ENCODE data around the gene BIRC5. TPM values are rescaled to one million over a fixed set of nuclear protein-coding genes. Genes with fewer than 3 reads are reported as not detected.
"Not testable (repeated sequence)": the region's sequence is repeated elsewhere in the genome, so short reads cannot be mapped to it uniquely, and the experiment has no call there.

Gene BIRC5
- total RNA-seq, 4 donors from 2014 or later = 0.27 to 1.6 TPM; not detected in 2

- peak; percentile 32 for ATAC-seq
- no peaks in the 10 kb centered on the region for H3K9me3 ChIP-seq
- H3K27me3 ChIP-seq = no peaks in the 10 kb centered on the region
- TF ChIP-seq POLR2AphosphoS5 (IDR thresholded peaks at IDR 0.05) = peak; percentile 11
- TF ChIP-seq EP300 (IDR thresholded peaks at IDR 0.05) = no peak
- TF ChIP-seq, protein P1, sequence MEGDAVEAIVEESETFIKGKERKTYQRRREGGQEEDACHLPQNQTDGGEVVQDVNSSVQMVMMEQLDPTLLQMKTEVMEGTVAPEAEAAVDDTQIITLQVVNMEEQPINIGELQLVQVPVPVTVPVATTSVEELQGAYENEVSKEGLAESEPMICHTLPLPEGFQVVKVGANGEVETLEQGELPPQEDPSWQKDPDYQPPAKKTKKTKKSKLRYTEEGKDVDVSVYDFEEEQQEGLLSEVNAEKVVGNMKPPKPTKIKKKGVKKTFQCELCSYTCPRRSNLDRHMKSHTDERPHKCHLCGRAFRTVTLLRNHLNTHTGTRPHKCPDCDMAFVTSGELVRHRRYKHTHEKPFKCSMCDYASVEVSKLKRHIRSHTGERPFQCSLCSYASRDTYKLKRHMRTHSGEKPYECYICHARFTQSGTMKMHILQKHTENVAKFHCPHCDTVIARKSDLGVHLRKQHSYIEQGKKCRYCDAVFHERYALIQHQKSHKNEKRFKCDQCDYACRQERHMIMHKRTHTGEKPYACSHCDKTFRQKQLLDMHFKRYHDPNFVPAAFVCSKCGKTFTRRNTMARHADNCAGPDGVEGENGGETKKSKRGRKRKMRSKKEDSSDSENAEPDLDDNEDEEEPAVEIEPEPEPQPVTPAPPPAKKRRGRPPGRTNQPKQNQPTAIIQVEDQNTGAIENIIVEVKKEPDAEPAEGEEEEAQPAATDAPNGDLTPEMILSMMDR (IDR thresholded peaks at IDR 0.05) = no peak
- TF ChIP-seq POLR2A (IDR thresholded peaks at IDR 0.05) = no peak
- WGBS, 2 donors (ENCODE audit: low coverage in 1 of 2) = no CpG with 5 or more reads among the region's 38 CpGs
- peaks cover 0 to 18% of the 10 kb centered on the region in 2 donors for H3K36me3 ChIP-seq
- peak overlapping the region; percentile 84 to 98 (median 94) for H3K27ac ChIP-seq
- H3K4me3 ChIP-seq = peak overlapping the region; percentile 95 to 99
- peaks cover 0 to 58% (median 42%) of the 10 kb centered on the region in 3 donors for H3K4me1 ChIP-seq
Observed at GRCh38 chr17:78168903-78169793, 44.9 kb upstream of the BIRC5 start.

DNA sequence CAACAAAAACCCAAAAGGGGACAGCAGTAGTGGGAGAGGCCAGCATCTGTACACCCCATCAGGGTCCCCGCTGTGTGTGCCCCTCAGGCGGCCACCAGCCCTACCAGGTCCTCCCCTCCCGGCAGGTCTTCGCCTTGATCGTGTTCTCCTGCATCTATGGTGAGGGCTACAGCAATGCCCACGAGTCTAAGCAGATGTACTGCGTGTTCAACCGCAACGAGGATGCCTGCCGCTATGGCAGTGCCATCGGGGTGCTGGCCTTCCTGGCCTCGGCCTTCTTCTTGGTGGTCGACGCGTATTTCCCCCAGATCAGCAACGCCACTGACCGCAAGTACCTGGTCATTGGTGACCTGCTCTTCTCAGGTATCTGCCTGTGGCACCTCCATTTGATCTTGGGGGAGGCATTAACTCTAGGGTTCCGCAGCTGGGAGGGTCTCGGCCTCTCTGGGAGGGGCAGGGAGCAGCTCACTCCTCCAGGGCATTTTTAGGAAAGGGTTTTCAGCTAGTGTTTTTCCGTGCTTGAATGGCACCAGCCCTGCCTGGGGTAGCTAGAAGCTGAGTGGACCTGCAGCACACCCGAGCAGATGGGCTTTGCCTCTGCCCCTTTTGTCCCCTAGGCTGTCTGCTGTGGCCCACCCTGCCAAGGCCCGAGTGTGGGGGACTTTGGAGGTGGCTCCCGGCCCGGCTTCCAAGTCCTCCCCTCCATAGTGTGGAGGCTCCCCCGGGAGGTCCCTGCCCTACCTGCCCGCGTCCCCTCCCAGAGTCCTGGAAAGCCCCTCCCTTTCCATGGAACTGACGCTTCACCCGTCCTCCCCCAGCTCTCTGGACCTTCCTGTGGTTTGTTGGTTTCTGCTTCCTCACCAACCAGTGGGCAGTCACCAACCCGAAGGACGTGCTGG lies 43.1 kb upstream of the BIRC5 start:
- TF ChIP-seq EP300 (IDR thresholded peaks at IDR 0.05) (no peak), POLR2AphosphoS5 (IDR thresholded peaks at IDR 0.05) (no peak), POLR2A (IDR thresholded peaks at IDR 0.05) (no peak)
- TF ChIP-seq, protein P1 (IDR thresholded peaks at IDR 0.05) = no peak
- peaks cover 0 to 76% (median 59%) of the 10 kb centered on the region in 3 donors for H3K4me1 ChIP-seq
- no peak overlapping the region for H3K4me3 ChIP-seq
- ATAC-seq = no peak
- peak overlapping the region in 3 of 4 donors; percentile 91 to 98 (median 98) for H3K27ac ChIP-seq
- no peaks in the 10 kb centered on the region for H3K27me3 ChIP-seq
- H3K36me3 ChIP-seq = peaks cover 0 to 18% of the 10 kb centered on the region in 2 donors
- H3K9me3 ChIP-seq = no peaks in the 10 kb centered on the region
- WGBS, 2 donors (ENCODE audit: low coverage in 1 of 2) = 100% methylated on average over 1 of the region's 31 CpGs; no CpG with 5 or more reads in 1 of the 2 donors

DNA sequence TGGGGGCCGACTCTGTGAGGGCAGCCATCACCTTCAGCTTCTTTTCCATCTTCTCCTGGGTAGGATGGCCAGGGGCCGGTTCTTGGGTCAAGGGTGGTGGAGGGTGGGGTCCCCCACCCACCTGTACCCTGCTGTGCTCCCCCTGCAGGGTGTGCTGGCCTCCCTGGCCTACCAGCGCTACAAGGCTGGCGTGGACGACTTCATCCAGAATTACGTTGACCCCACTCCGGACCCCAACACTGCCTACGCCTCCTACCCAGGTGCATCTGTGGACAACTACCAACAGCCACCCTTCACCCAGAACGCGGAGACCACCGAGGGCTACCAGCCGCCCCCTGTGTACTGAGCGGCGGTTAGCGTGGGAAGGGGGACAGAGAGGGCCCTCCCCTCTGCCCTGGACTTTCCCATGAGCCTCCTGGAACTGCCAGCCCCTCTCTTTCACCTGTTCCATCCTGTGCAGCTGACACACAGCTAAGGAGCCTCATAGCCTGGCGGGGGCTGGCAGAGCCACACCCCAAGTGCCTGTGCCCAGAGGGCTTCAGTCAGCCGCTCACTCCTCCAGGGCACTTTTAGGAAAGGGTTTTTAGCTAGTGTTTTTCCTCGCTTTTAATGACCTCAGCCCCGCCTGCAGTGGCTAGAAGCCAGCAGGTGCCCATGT lies 42.3 kb upstream of the BIRC5 start:
- Histone ChIP-seq H3K36me3 (peaks cover 0 to 18% of the 10 kb centered on the region in 2 donors), H3K4me3 (peak overlapping the region in 1 of 2 donors; percentile 7), H3K27ac (peak overlapping the region; percentile 36 to 98 (median 94)), H3K4me1 (peaks cover 0 to 84% (median 65%) of the 10 kb centered on the region in 3 donors)
- H3K9me3 ChIP-seq, H3K27me3 ChIP-seq, ATAC-seq: not testable (repeated sequence)
- WGBS, 2 donors (ENCODE audit: low coverage in 1 of 2) = 60 to 100% methylated on average over 1 to 2 of the region's 19 CpGs

GRCh38 chr17:78172249-78173051 lies 41.6 kb upstream of the BIRC5 start:
- WGBS, 2 donors (ENCODE audit: low coverage in 1 of 2) = 0 to 25% methylated on average over 2 to 11 of the region's 19 CpGs
- TF ChIP-seq POLR2AphosphoS5 (IDR thresholded peaks at IDR 0.05) (peak; percentile 33), POLR2A (IDR thresholded peaks at IDR 0.05) (no peak), EP300 (IDR thresholded peaks at IDR 0.05) (no peak)
- TF ChIP-seq, protein P1 (IDR thresholded peaks at IDR 0.05) = no peak
- Histone ChIP-seq H3K27me3 (no peaks in the 10 kb centered on the region), H3K4me1 (peaks cover 0 to 91% (median 65%) of the 10 kb centered on the region in 3 donors), H3K36me3 (peaks cover 0 to 18% of the 10 kb centered on the region in 2 donors), H3K9me3 (no peaks in the 10 kb centered on the region), H3K4me3 (peak overlapping the region in 1 of 2 donors; percentile 7), H3K27ac (peak overlapping the region; percentile 36 to 98 (median 94))
- peak; percentile 10 for ATAC-seq

All from gastroesophageal sphincter (tissue), 4 donors.